ENCODE data around the gene NEDD8. TPM values are rescaled to one million over a fixed set of nuclear protein-coding genes. Genes with fewer than 3 reads are reported as not detected.

The NEDD8 gene
- total RNA-seq, 6 experiments from 2014 or later: 60.0 to 72.9 (median 68.7) TPM

- Histone ChIP-seq H3K9me3 (no peaks in the 10 kb centered on the region), H3K27ac (no peak overlapping the region), H3K36me3 (no peaks in the 10 kb centered on the region), H3K4me1 (no peaks in the 10 kb centered on the region), H3K4me3 (no peak overlapping the region), H3K27me3 (no peaks in the 10 kb centered on the region)
- DNase-seq (no peak), ATAC-seq (no peak)
- 74% methylated on average over 3 of the region's 4 CpGs for WGBS (ENCODE audit: insufficient coverage, low coverage, low lambda C conversion rate, missing lambda C conversion rate)
- TF ChIP-seq CTCF (IDR thresholded peaks at IDR 0.05) (no peak), POLR2A (IDR thresholded peaks at IDR 0.05) (no peak)
- intact Hi-C loops (cut with DNase I): no loop called here
Measured at GRCh38 chr14:24256960-24257359, 24.8 kb upstream of the NEDD8 start.

- DNase-seq (no peak), ATAC-seq (no peak)
- H3K27ac ChIP-seq: no peak overlapping the region
- no peaks in the 10 kb centered on the region for H3K27me3 ChIP-seq
- TF ChIP-seq CTCF (IDR thresholded peaks at IDR 0.05): no peak
- TF ChIP-seq POLR2A (IDR thresholded peaks at IDR 0.05): no peak
- H3K36me3 ChIP-seq: no peaks in the 10 kb centered on the region
- H3K9me3 ChIP-seq: no peaks in the 10 kb centered on the region
- no peak overlapping the region for H3K4me3 ChIP-seq
- 93% methylated on average over 3 of the region's 12 CpGs for WGBS (ENCODE audit: insufficient coverage, low coverage, low lambda C conversion rate, missing lambda C conversion rate)
- intact Hi-C loops (cut with DNase I): no loop called here
- H3K4me1 ChIP-seq: no peaks in the 10 kb centered on the region
Measured at GRCh38 chr14:24255931-24256711, 24.0 kb upstream of the NEDD8 start.

GRCh38 chr14:24255438-24255837 lies 23.3 kb upstream of the NEDD8 start:
- no peak for TF ChIP-seq POLR2A (IDR thresholded peaks at IDR 0.05)
- TF ChIP-seq CTCF (IDR thresholded peaks at IDR 0.05): no peak
- no peaks in the 10 kb centered on the region for H3K27me3 ChIP-seq
- ATAC-seq: no peak
- DNase-seq: no peak
- H3K4me1 ChIP-seq: no peaks in the 10 kb centered on the region
- H3K27ac ChIP-seq: no peak overlapping the region
- H3K9me3 ChIP-seq: no peaks in the 10 kb centered on the region
- intact Hi-C loops (cut with DNase I): no loop called here
- 95% methylated on average over 3 of the region's 8 CpGs for WGBS (ENCODE audit: insufficient coverage, low coverage, low lambda C conversion rate, missing lambda C conversion rate)
- H3K36me3 ChIP-seq: no peaks in the 10 kb centered on the region
- no peak overlapping the region for H3K4me3 ChIP-seq

GRCh38 chr14:24254630-24255392 lies 22.6 kb upstream of the NEDD8 start:
- Histone ChIP-seq H3K27ac (no peak overlapping the region), H3K4me3 (no peak overlapping the region), H3K9me3 (no peaks in the 10 kb centered on the region), H3K36me3 (no peaks in the 10 kb centered on the region), H3K27me3 (no peaks in the 10 kb centered on the region), H3K4me1 (no peaks in the 10 kb centered on the region)
- DNase-seq: no peak
- intact Hi-C loops (cut with DNase I): no loop called here
- TF ChIP-seq CTCF (IDR thresholded peaks at IDR 0.05) (no peak), POLR2A (IDR thresholded peaks at IDR 0.05) (no peak)
- no peak for ATAC-seq
- WGBS (ENCODE audit: insufficient coverage, low coverage, low lambda C conversion rate, missing lambda C conversion rate): 91% methylated on average over 6 of the region's 19 CpGs

Data from right lobe of liver (tissue), 6 donors.